GM12801 (cell line): ENCODE measurements around the gene SIAH2.

Experiments
- TF ChIP-seq, protein P1 (sequence below): IDR thresholded peaks from one replicate; pipeline ENCODE4 v1.5.1; 2011; ENCODE audit warnings: control low read depth; ENCODE audit not compliant: insufficient read length; ENCODE audit errors: extremely low read depth

SIAH2 gene

GRCh38 chr3:150761831-150762661, 923 bp downstream of the SIAH2 start:
- TF ChIP-seq, protein P1, sequence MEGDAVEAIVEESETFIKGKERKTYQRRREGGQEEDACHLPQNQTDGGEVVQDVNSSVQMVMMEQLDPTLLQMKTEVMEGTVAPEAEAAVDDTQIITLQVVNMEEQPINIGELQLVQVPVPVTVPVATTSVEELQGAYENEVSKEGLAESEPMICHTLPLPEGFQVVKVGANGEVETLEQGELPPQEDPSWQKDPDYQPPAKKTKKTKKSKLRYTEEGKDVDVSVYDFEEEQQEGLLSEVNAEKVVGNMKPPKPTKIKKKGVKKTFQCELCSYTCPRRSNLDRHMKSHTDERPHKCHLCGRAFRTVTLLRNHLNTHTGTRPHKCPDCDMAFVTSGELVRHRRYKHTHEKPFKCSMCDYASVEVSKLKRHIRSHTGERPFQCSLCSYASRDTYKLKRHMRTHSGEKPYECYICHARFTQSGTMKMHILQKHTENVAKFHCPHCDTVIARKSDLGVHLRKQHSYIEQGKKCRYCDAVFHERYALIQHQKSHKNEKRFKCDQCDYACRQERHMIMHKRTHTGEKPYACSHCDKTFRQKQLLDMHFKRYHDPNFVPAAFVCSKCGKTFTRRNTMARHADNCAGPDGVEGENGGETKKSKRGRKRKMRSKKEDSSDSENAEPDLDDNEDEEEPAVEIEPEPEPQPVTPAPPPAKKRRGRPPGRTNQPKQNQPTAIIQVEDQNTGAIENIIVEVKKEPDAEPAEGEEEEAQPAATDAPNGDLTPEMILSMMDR: no peak

- TF ChIP-seq, protein P1: no peak
Measured at GRCh38 chr3:150760431-150761200, 2.4 kb downstream of the SIAH2 start.

- TF ChIP-seq, protein P1: no peak
Measured at GRCh38 chr3:150759947-150760346, 3.0 kb downstream of the SIAH2 start.

GRCh38 chr3:150759319-150759718, 3.6 kb downstream of the SIAH2 start:
- TF ChIP-seq, protein P1: no peak

GRCh38 chr3:150757768-150758167, 5.2 kb downstream of the SIAH2 start:
- TF ChIP-seq, protein P1: no peak

DNA sequence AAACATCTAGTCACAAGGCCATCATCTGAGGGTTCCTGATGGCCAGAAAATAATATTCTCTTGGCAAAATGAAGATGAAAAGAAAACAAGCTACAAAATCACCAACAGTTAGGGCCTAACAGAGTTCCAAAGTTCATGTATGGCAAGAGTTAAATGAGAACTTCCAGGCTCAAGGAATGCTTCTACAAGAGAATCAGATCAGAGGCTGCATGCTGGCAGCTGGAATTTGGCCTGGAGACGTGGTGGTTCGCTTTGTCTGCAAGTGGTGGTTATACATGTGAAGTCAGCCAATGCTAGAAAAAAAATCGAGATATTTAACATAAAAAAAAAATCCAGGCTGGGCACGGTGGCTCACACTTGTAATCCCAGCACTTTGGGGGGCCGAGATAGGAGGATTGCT, 5.6 kb downstream of the SIAH2 start:
- TF ChIP-seq, protein P1: no peak

DNA sequence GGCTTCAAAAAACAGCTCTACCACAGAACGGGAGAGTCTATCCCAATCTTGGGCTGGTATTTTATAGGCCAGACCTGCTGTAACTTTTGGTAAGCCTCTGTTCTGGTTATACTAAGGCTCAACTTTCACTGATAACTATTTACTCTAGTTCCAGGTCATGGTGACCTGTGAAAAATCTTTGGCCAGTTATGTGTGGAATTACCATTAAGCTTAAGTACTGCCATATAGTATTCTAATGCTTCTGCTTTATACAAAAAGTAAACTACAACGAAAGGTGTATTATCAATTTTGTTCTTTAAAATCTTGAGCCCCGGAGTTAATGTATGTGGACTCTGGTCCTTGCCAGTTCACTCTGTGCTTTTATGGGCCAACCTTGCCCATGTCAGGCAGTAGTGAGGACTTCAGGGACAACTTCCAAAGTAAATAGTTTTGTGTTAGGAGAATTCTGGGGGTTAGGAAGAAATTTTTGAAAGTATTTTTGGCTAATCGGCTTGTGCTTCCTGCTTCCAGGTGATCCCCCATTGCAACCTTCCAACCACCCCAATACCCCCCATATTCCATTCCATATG, 6.4 kb downstream of the SIAH2 start:
- TF ChIP-seq, protein P1: no peak
